Thyroid gland (tissue), 4 donors: ENCODE measurements around the gene HPRT1. TPM values are rescaled to one million over a fixed set of nuclear protein-coding genes. Genes with fewer than 3 reads are reported as not detected.

Source experiments
- DNase-seq, 2 donors: peaks; one replicate each; pipeline ENCODE4 v3.0.0-alpha.2; 2019
- H3K27ac ChIP-seq, 3 donors: fragments of 200-600 bp; sonication (generic); 1 replicate in 2 of 3; 2 replicates in 1 of 3; pipeline ENCODE4 v1.5.1; 2016 to 2019; ENCODE audit warnings: mild to moderate bottlenecking in 1 of 3, moderate library complexity in 1 of 3
- H3K27me3 ChIP-seq: fragments of 200-600 bp; sonication (generic); one replicate; pipeline ENCODE4 v1.5.1; 2019
- H3K36me3 ChIP-seq, 2 donors: fragments of 200-600 bp; sonication (generic); one replicate each; pipeline ENCODE4 v1.5.1; 2016 to 2019
- H3K4me1 ChIP-seq, 2 donors: fragments of 200-600 bp; sonication (generic); one replicate each; pipeline ENCODE4 v1.5.1; 2017 to 2019
- H3K4me3 ChIP-seq, 3 donors: fragments of 200-600 bp; sonication (generic); replicated peaks in 1 of 3; 1 replicate in 2 of 3; 2 replicates in 1 of 3; pipeline ENCODE4 v1.5.1; 2016; ENCODE audit warnings: mild to moderate bottlenecking in 1 of 3
- H3K9me3 ChIP-seq: fragments of 200-600 bp; sonication (generic); one replicate; pipeline ENCODE4 v1.5.1; 2017
- CTCF ChIP-seq, 6 experiments: fragments of 200-600 bp in 3 of 6; fragments of 450-650 bp in 3 of 6; sonication (generic) in 3 of 6; IDR thresholded peaks; one replicate each; pipeline ENCODE4 v1.5.1; 2016 to 2019; ENCODE audit warnings: antibody characterized with exemption in 6 of 6, mild to moderate bottlenecking in 2 of 6, inconsistent platforms in 1 of 6, moderate library complexity in 1 of 6
- POLR2A ChIP-seq, 2 donors: fragments of 450-650 bp; IDR thresholded peaks; one replicate each; pipeline ENCODE4 v1.6.1; 2017; ENCODE audit warnings: antibody characterized with exemption in 2 of 2, mild to moderate bottlenecking in 2 of 2, moderate library complexity in 1 of 2
- WGBS, 2 donors: methylation state at CpG; one replicate each; pipeline ENCODE4 v1.1.5; 2017; 5-methylcytosine and 5-hydroxymethylcytosine counted together
- intact Hi-C: fragments of 100-400 bp; cut with DNase I; formaldehyde crosslinking; loops from one replicate; pipeline ENCODE4 v1.15.1; 2023
- total RNA-seq, 4 donors: library from RNA; depleted of rRNA; stranded (reverse); fragments of >200 nt; gene quantifications; one replicate each; pipeline ENCODE4 v1.2.3, GENCODE V29; 2016

Gene HPRT1
- total RNA-seq, 4 donors from 2014 or later, result 13.4 to 29.2 (median 21.2) TPM

GRCh38 chrX:134469486-134469885 is 9.5 kb downstream of the HPRT1 start:
- TF ChIP-seq POLR2A (IDR thresholded peaks at IDR 0.05) (no peak), CTCF (IDR thresholded peaks at IDR 0.05) (no peak)
- intact Hi-C loops, result no loop called here
- Histone ChIP-seq H3K27ac (no peak overlapping the region), H3K4me1 (no peaks in the 10 kb centered on the region), H3K36me3 (no peaks in the 10 kb centered on the region), H3K9me3 (no peaks in the 10 kb centered on the region), H3K4me3 (no peak overlapping the region), H3K27me3 (no peaks in the 10 kb centered on the region)
- no peak for DNase-seq
- 47 to 52% methylated on average over 2 of the region's 2 CpGs for WGBS, 2 donors

- H3K36me3 ChIP-seq, result no peaks in the 10 kb centered on the region
- H3K4me3 ChIP-seq, result no peak overlapping the region
- TF ChIP-seq CTCF (IDR thresholded peaks at IDR 0.05), result no peak
- TF ChIP-seq POLR2A (IDR thresholded peaks at IDR 0.05), result no peak
- no peak overlapping the region for H3K27ac ChIP-seq
- DNase-seq, result no peak
- H3K9me3 ChIP-seq, result no peaks in the 10 kb centered on the region
- intact Hi-C loops, result no loop called here
- no peaks in the 10 kb centered on the region for H3K4me1 ChIP-seq
- WGBS, 2 donors, result 80 to 91% methylated on average over 1 of the region's 1 CpG
- H3K27me3 ChIP-seq, result no peaks in the 10 kb centered on the region
Measured at GRCh38 chrX:134470013-134470412, 10.0 kb downstream of the HPRT1 start.

- Histone ChIP-seq H3K27me3 (no peaks in the 10 kb centered on the region), H3K36me3 (no peaks in the 10 kb centered on the region), H3K9me3 (no peaks in the 10 kb centered on the region), H3K4me3 (no peak overlapping the region), H3K27ac (no peak overlapping the region), H3K4me1 (no peaks in the 10 kb centered on the region)
- no peak for DNase-seq
- TF ChIP-seq CTCF (IDR thresholded peaks at IDR 0.05) (no peak), POLR2A (IDR thresholded peaks at IDR 0.05) (no peak)
- WGBS, 2 donors, result 95 to 99% methylated on average over 6 of the region's 6 CpGs
- intact Hi-C loops, result no loop called here
Measured at GRCh38 chrX:134472041-134472440, 12.1 kb downstream of the HPRT1 start.

GRCh38 chrX:134476284-134476683 is 16.3 kb downstream of the HPRT1 start:
- Histone ChIP-seq H3K4me3 (no peak overlapping the region), H3K36me3 (no peaks in the 10 kb centered on the region), H3K4me1 (no peaks in the 10 kb centered on the region), H3K27me3 (no peaks in the 10 kb centered on the region), H3K27ac (no peak overlapping the region), H3K9me3 (no peaks in the 10 kb centered on the region)
- no peak for TF ChIP-seq POLR2A (IDR thresholded peaks at IDR 0.05)
- TF ChIP-seq CTCF (IDR thresholded peaks at IDR 0.05), result no peak
- DNase-seq, result no peak
- intact Hi-C loops, result no loop called here
- 91 to 93% methylated on average over 1 of the region's 1 CpG for WGBS, 2 donors

- TF ChIP-seq POLR2A (IDR thresholded peaks at IDR 0.05), result no peak
- TF ChIP-seq CTCF (IDR thresholded peaks at IDR 0.05), result no peak
- no peak for DNase-seq
- H3K36me3 ChIP-seq, result no peaks in the 10 kb centered on the region
- no peak overlapping the region for H3K27ac ChIP-seq
- intact Hi-C loops, result no loop called here
- 88 to 94% methylated on average over 4 of the region's 4 CpGs for WGBS, 2 donors
- no peaks in the 10 kb centered on the region for H3K9me3 ChIP-seq
- no peaks in the 10 kb centered on the region for H3K27me3 ChIP-seq
- no peak overlapping the region for H3K4me3 ChIP-seq
- no peaks in the 10 kb centered on the region for H3K4me1 ChIP-seq
Measured at GRCh38 chrX:134478374-134478773, 18.4 kb downstream of the HPRT1 start.
